ENCODE data around the gene ITGB6. TPM values are rescaled to one million over a fixed set of nuclear protein-coding genes. Genes with fewer than 3 reads are reported as not detected.

Gene ITGB6
- total and polyA plus RNA-seq, 10 of the 15 experiments (the other 5 are each of a cell fraction or from before 2014, with no cell fraction given) = 0.04 TPM; not detected in 9

GRCh38 chr2:160165081-160165480 lies 35.0 kb downstream of the ITGB6 start:
- TF ChIP-seq MYC (IDR thresholded peaks at IDR 0.05; ENCODE audit: insufficient read depth, insufficient read length, insufficient replicate concordance, low read length, severe bottlenecking) (no peak), CREM (IDR thresholded peaks at IDR 0.05; ENCODE audit: low read depth) (no peak), ZBTB33 (IDR thresholded peaks at IDR 0.05) (no peak), ZNF24 (IDR thresholded peaks at IDR 0.05) (no peak), MTA3 (IDR thresholded peaks at IDR 0.05; ENCODE audit: borderline replicate concordance, low read length) (no peak), SMAD5 (IDR thresholded peaks at IDR 0.05; ENCODE audit: low read depth) (no peak), HDGF (IDR thresholded peaks at IDR 0.05) (no peak), BCL11A (IDR thresholded peaks at IDR 0.05; ENCODE audit: low read depth, low read length) (no peak), CHD2 (IDR thresholded peaks at IDR 0.05; ENCODE audit: borderline replicate concordance, low read depth, low read length) (no peak), CBX3 (IDR thresholded peaks at IDR 0.05; ENCODE audit: borderline replicate concordance, low read depth) (no peak), ASH2L (IDR thresholded peaks at IDR 0.05; ENCODE audit: borderline replicate concordance, low read depth) (no peak), TCF12 (IDR thresholded peaks at IDR 0.05; ENCODE audit: low read depth, low read length) (no peak)
- no peak for DNase-seq (ENCODE audit: low read depth, low spot score)
- WGBS (ENCODE audit: insufficient coverage, insufficient replicate concordance, low lambda C conversion rate, missing lambda C conversion rate) = 3% methylated on average over 2 of the region's 2 CpGs
- no peaks in the 10 kb centered on the region for H3K36me3 ChIP-seq (ENCODE audit: control insufficient read depth in 2 of 2, insufficient read depth in 2 of 2, low read length in 1 of 2)
- in situ Hi-C loops (cut with MboI) (no loop called here), intact Hi-C loops (cut with micrococcal nuclease; ENCODE audit: unreplicated experiment) (loop anchor here (5.0 kb wide), 1 partner anchor 42 kb away; no protein-coding TSS in a partner anchor)
- no peak overlapping the region for H3K4me2 ChIP-seq (ENCODE audit: control insufficient read depth, insufficient read depth)
- no peaks in the 10 kb centered on the region for H4K20me1 ChIP-seq (ENCODE audit: control insufficient read depth, insufficient read depth)
- H3K4me3 ChIP-seq = no peak overlapping the region
- RAD21 ChIA-PET (ENCODE audit: unreplicated experiment) = no interaction called here
- CTCF ChIA-PET = no interaction called here
- no peaks in the 10 kb centered on the region for H3K27me3 ChIP-seq (replicated peaks in 1 of 2; ENCODE audit: control insufficient read depth in 2 of 2, insufficient read depth in 2 of 2, low read length in 1 of 2)
- H2AFZ ChIP-seq (ENCODE audit: control insufficient read depth, low read depth, low read length) = no peak overlapping the region
- no peak overlapping the region for H3K9ac ChIP-seq (ENCODE audit: control insufficient read depth, insufficient read depth, low read length)
- no peaks in the 10 kb centered on the region for H3K79me2 ChIP-seq (ENCODE audit: control insufficient read depth, insufficient read depth, low read length)
- POLR2A ChIA-PET = no interaction called here
- SMC1A ChIA-PET (ENCODE audit: uncharacterized antibody, unreplicated experiment) = no interaction called here
- no peak for ATAC-seq
- H3K9me3 ChIP-seq (replicated peaks; ENCODE audit: control insufficient read depth, insufficient read depth, low read length) = no peaks in the 10 kb centered on the region
- H3K4me1 ChIP-seq (ENCODE audit: control insufficient read depth, insufficient read depth, low read length) = no peaks in the 10 kb centered on the region
- no TSS peak for BruUV-seq (replicated peaks)
- H3K27ac ChIP-seq (ENCODE audit: control insufficient read depth, insufficient read depth) = no peak overlapping the region
- no peak for FAIRE-seq

Measured in GM12878 (cell line).